Endodermal cell (in vitro differentiated cells): ENCODE results near the gene PINLYP. TPM values are rescaled to one million over a fixed set of nuclear protein-coding genes. Genes with fewer than 3 reads are reported as not detected.

Experiments
- DNase-seq: peaks from one replicate; pipeline ENCODE4 v3.0.0-alpha.2; 2017
- H3K27ac ChIP-seq: 2 replicates; pipeline ENCODE4 v1.5.1; 2013; ENCODE audit warnings: mild to moderate bottlenecking, low read depth, low read length, moderate library complexity
- H3K27me3 ChIP-seq: 2 replicates; pipeline ENCODE4 v1.6.1; 2013; ENCODE audit warnings: mild to moderate bottlenecking, low read length, moderate library complexity; ENCODE audit not compliant: insufficient read depth, control insufficient read depth, poor library complexity, severe bottlenecking
- H3K36me3 ChIP-seq: 2 replicates; pipeline ENCODE4 v1.7.0; 2013; ENCODE audit warnings: mild to moderate bottlenecking, low read length, moderate library complexity; ENCODE audit not compliant: control insufficient read depth, insufficient read depth
- H3K4me1 ChIP-seq: one replicate; pipeline ENCODE4 v1.7.0; 2013; ENCODE audit warnings: low read length; ENCODE audit not compliant: control insufficient read depth, insufficient read depth
- H3K4me3 ChIP-seq: 2 replicates; pipeline ENCODE4 v1.5.1; 2013; ENCODE audit warnings: mild to moderate bottlenecking, low read length, moderate library complexity
- H3K9ac ChIP-seq: 2 replicates; pipeline ENCODE4 v1.6.1; 2013; ENCODE audit warnings: mild to moderate bottlenecking, low read length, moderate library complexity; ENCODE audit not compliant: poor library complexity, severe bottlenecking; ENCODE audit errors: extremely low read depth
- H3K9me3 ChIP-seq: 2 replicates; pipeline ENCODE4 v1.6.1; 2013; ENCODE audit warnings: mild to moderate bottlenecking, low read length, moderate library complexity; ENCODE audit not compliant: control insufficient read depth
- H3K27ac Mint-ChIP-seq: 2 replicates; pipeline ENCODE4 v1.8.0; 2020; ENCODE audit warnings: mixed read lengths
- H3K27me3 Mint-ChIP-seq: 2 replicates; pipeline ENCODE4 v1.8.0; 2021; ENCODE audit warnings: mild to moderate bottlenecking, mixed read lengths; ENCODE audit not compliant: insufficient read depth
- H3K36me3 Mint-ChIP-seq: 2 replicates; pipeline ENCODE4 v1.8.0; 2020; ENCODE audit warnings: low read depth, mixed read lengths
- H3K4me1 Mint-ChIP-seq: 2 replicates; pipeline ENCODE4 v1.8.0; 2020; ENCODE audit warnings: mixed read lengths
- H3K4me3 Mint-ChIP-seq: 2 replicates; pipeline ENCODE4 v1.8.0; 2020; ENCODE audit warnings: mild to moderate bottlenecking, moderate library complexity, mixed read lengths
- H3K9me3 Mint-ChIP-seq: 2 replicates; pipeline ENCODE4 v1.8.0; 2020; ENCODE audit warnings: mild to moderate bottlenecking, mixed read lengths
- WGBS, 2 experiments: methylation state at CpG; one replicate each; pipeline versions ENCODE4 v1.1.5 to v1.1.7; 2013; ENCODE audit warnings: missing lambda C conversion rate in 2 of 2, mixed read lengths in 1 of 2; ENCODE audit not compliant: insufficient coverage in 1 of 2, insufficient read length in 1 of 2; 5-methylcytosine and 5-hydroxymethylcytosine counted together
- long read RNA-seq, 4 experiments: library from polyadenylated mRNA in 2 of 4; library from RNA in 1 of 4; library from capped mRNA in 1 of 4; stranded (forward) in 3 of 4; unstranded in 1 of 4; transcript quantifications; one replicate each; pipeline ENCODE4 v2.0.0, GENCODE V29; 2020 to 2021; ENCODE audit warnings: inconsistent platforms in 1 of 4
- polyA plus RNA-seq, 2 experiments: library from polyadenylated mRNA; stranded (reverse); fragments of 50-300 nt; gene quantifications; one replicate each; pipeline ENCODE4 v1.2.3, GENCODE V29; 2013
- total RNA-seq, 2 donors: library from RNA; stranded (reverse); fragmentation: NEBNext Ultra II Directional in 1 of 2; extraction: Animal tissue kit (Norgen Biotek cat#: 25700) in 1 of 2; gene quantifications; 2 replicates in 1 of 2; 3 replicates in 1 of 2; pipeline ENCODE4 v1.2.1, GENCODE V29; 2021
- TF ChIP-seq, protein P1 (sequence below): fragments of 200-600 bp; sonication (generic); conservative IDR thresholded peaks from 2 replicates; pipeline ENCODE4 v1.5.0; 2021; ENCODE audit warnings: antibody characterized with exemption, mild to moderate bottlenecking

Gene PINLYP
- total RNA-seq, result 10 to 100 TPM in 1 of 2 donors, 1 to 10 TPM in 1; 7.7 to 12.2 TPM
- 5.5 TPM for polyA plus RNA-seq (2013, experiment 1 of 2)
- 2.1 TPM for polyA plus RNA-seq (2013, experiment 2 of 2)
- long read RNA-seq, experiment 1, partial matches to known transcripts, result 1 of 5 reads
- long read RNA-seq, experiment 1, other reads (novel, unspliced or antisense), result 0 of 5 reads
- long read RNA-seq, experiment 2, partial matches to known transcripts, result 0 of 2 reads
- long read RNA-seq, experiment 2, other reads (novel, unspliced or antisense), result 0 of 2 reads
- long read RNA-seq, experiment 3, result 0 reads
- long read RNA-seq, experiment 4, transcript PINLYP-206 (5 exons, 712 nt), result major isoform, 5 of 12 reads
- long read RNA-seq, experiment 4, partial matches to known transcripts, result 2 of 12 reads
- long read RNA-seq, experiment 4, other reads (novel, unspliced or antisense), result 0 of 12 reads

GRCh38 chr19:43575156-43575950 lies at the start of gene PINLYP, which contains the start of gene XRCC1:
PINLYP (plus strand) TSS chr19:43575801; CDS start chr19:43577192, 1,391 bp downstream.
XRCC1 (minus strand) TSS chr19:43575527; CDS start chr19:43575458, 69 bp downstream.
- Histone ChIP-seq H3K9me3 (no peaks in the 10 kb centered on the region), H3K27ac (peak within 1 kb of the TSS; percentile 50), H3K27me3 (no peaks in the 10 kb centered on the region), H3K36me3 (peaks cover 21% of the 10 kb centered on the region), H3K9ac (peak within 1 kb of the TSS; percentile 91), H3K4me1 (peaks cover 4% of the 10 kb centered on the region), H3K4me3 (peak within 1 kb of the TSS; percentile 99)
- peak; percentile 99 for DNase-seq
- WGBS, 2 experiments, result 1% methylated on average over 19 to 51 of the region's 51 CpGs
- Mint-ChIP-seq H3K36me3 (peaks cover 26% of the 10 kb centered on the region), H3K4me1 (peaks cover 25% of the 10 kb centered on the region), H3K27ac (peak within 1 kb of the TSS; percentile 96), H3K4me3 (peak within 1 kb of the TSS; percentile 94), H3K27me3 (peaks cover 5% of the 10 kb centered on the region), H3K9me3 (no peaks in the 10 kb centered on the region)
- TF ChIP-seq, protein P1, sequence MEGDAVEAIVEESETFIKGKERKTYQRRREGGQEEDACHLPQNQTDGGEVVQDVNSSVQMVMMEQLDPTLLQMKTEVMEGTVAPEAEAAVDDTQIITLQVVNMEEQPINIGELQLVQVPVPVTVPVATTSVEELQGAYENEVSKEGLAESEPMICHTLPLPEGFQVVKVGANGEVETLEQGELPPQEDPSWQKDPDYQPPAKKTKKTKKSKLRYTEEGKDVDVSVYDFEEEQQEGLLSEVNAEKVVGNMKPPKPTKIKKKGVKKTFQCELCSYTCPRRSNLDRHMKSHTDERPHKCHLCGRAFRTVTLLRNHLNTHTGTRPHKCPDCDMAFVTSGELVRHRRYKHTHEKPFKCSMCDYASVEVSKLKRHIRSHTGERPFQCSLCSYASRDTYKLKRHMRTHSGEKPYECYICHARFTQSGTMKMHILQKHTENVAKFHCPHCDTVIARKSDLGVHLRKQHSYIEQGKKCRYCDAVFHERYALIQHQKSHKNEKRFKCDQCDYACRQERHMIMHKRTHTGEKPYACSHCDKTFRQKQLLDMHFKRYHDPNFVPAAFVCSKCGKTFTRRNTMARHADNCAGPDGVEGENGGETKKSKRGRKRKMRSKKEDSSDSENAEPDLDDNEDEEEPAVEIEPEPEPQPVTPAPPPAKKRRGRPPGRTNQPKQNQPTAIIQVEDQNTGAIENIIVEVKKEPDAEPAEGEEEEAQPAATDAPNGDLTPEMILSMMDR, result no peak

- Histone ChIP-seq H3K9me3 (no peaks in the 10 kb centered on the region), H3K27ac (no peak overlapping the region), H3K27me3 (no peaks in the 10 kb centered on the region), H3K36me3 (no peaks in the 10 kb centered on the region), H3K4me3 (peak overlapping the region; percentile 91), H3K9ac (peak overlapping the region; percentile 51), H3K4me1 (no peaks in the 10 kb centered on the region)
- peak; percentile 73 for DNase-seq
- Mint-ChIP-seq H3K36me3 (peaks cover 2% of the 10 kb centered on the region), H3K4me1 (peaks cover 13% of the 10 kb centered on the region), H3K4me3 (peak overlapping the region; percentile 79), H3K9me3 (no peaks in the 10 kb centered on the region), H3K27ac (no peak overlapping the region), H3K27me3 (peaks cover 38% of the 10 kb centered on the region)
- TF ChIP-seq, protein P1, result no peak
- WGBS, 2 experiments, result 6 to 9% methylated on average over 18 to 26 of the region's 26 CpGs
Observed at GRCh38 chr19:43525836-43526771, 49.5 kb upstream of the PINLYP start.
